HG02970 (cell line): Measurements from ENCODE around the gene IL7R.

Experiments used
- ATAC-seq: cut with Tn5 transposase; IDR thresholded peaks from one replicate; pipeline ENCODE4 v1.9.1; 2021; ENCODE audit warnings: mild to moderate bottlenecking, moderate library complexity, moderate number of reproducible peaks; ENCODE audit not compliant: unreplicated experiment, low FRiP score

The IL7R gene, protein sequence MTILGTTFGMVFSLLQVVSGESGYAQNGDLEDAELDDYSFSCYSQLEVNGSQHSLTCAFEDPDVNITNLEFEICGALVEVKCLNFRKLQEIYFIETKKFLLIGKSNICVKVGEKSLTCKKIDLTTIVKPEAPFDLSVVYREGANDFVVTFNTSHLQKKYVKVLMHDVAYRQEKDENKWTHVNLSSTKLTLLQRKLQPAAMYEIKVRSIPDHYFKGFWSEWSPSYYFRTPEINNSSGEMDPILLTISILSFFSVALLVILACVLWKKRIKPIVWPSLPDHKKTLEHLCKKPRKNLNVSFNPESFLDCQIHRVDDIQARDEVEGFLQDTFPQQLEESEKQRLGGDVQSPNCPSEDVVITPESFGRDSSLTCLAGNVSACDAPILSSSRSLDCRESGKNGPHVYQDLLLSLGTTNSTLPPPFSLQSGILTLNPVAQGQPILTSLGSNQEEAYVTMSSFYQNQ

GRCh38 chr5:35856765-35857351 is at the start of gene IL7R:
IL7R (plus strand) TSS chr5:35856891; CDS start chr5:35856978, 87 bp downstream.
- no peak for ATAC-seq

- no peak for ATAC-seq
Measured at GRCh38 chr5:35810601-35811000, 46.1 kb upstream of the IL7R start.

DNA sequence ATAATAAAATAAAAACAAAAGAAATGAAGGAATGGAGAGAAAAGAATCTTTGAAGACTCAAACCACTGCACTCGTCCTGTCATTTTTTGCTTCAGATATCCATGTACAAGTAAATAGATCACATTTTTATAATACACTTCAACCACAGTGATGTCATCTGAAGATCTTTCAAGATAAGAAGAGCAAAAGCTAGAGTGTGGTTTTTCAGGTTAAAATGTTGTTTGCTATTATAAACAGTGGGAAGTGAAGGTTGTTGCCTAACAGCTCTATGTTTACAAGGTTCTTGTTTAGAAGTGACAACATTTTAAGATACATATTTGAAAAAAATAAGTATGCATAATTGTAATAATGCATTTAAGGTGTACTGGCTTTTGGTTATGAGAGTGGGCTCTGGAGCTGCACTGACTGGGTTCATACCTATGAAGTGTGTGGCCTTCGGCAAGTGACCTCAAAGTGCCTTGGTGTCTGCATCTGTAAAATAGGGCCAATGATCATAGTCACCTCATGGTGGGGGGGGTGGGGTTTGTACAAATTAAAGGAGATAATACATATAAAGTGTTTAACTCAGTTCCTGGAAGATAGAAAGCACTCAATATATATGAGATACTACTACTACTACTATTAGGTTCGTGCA is 45.5 kb upstream of the IL7R start:
- ATAC-seq: no peak

GRCh38 chr5:35813521-35813920 is 43.2 kb upstream of the IL7R start:
- ATAC-seq: no peak

- peak; percentile 54 for ATAC-seq
Measured at GRCh38 chr5:35815089-35815936, 41.4 kb upstream of the IL7R start.

DNA sequence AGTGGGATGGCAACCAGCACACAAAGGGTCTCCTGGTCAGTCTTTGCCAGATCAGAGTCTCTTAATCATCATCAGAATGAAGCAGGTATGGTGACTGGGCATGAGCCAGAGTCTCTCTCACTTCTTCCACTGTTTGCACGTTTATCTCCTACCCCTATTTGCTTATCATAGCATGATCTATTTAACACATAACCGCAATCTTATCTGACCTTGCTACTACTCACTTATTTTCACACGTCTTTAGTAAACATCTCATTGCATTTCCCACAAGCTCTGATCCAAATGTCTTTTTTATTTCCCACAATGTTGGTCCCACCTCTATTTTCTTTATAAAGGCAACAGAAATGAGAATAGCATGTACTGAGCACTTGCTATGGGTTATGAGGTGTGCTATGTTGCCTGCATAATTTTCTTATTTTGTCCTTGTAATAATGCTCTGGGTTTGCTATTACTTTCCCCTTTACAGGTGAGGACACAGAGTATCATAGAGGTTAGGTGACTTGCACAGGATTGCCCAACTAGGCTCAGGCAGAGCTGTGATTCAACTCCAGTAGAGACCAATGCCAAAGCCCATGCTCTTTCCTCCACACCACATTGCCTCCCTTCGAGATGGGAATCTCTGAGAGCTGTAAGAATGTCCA is 39.7 kb upstream of the IL7R start:
- no peak for ATAC-seq

DNA sequence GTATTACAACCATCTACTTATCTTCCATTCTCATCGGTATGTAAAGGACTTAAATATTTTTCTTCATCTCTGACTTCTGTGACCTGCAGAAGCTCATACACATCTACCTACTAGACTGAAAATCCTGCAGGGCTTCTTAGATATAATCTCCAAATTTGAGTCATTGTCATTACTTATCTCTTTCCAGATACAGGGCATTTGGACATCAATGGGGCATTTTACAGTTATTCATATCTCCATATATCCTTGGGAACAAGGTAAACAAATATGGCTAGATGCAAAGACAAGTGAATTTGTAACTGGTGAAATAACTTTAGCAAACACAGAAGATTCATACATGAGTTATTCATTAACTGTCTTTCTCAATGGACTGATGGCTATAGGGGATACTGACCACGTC is 37.7 kb upstream of the IL7R start:
- ATAC-seq: no peak

- no peak for ATAC-seq
Measured at GRCh38 chr5:35819668-35820067, 37.0 kb upstream of the IL7R start.

DNA sequence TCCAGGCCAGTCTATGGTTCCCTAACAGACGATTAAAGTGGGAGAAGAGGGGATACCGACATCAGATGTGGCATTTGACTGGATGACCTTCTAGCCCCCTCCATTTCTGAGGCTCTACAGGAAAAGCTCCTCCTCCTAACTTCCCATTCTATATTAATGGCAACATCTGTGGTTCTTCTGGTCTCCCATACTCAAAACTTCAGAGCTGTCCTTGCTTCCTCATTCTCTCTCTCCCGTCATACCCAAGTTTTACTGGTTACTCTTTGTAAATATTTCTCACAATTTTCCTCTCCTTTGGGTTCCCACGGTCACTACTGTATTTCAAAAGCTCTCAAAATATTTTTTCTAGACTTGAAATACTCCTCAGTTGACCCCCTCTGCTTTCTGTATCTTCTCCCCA is 36.0 kb upstream of the IL7R start:
- ATAC-seq: no peak

- no peak for ATAC-seq
Measured at GRCh38 chr5:35821513-35821912, 35.2 kb upstream of the IL7R start.

DNA sequence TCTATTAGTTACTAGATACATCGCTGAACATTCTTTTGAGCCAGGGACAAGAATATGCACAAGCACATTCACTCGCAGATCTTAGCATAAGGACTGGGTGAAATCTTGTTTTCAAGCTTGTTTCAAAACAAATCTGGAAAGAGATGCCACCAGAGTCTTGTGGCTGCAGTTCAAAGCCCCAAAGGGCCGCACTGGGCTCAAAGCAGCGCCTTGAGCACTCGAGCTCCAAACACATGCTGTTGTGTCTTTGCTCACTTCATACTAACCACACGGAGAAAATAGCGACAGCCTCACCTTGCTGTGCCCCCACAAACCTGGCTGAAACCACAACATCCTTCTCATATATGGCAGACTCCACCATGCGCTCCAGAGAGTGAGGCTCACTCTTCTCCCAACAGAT is 34.2 kb upstream of the IL7R start:
- no peak for ATAC-seq

DNA sequence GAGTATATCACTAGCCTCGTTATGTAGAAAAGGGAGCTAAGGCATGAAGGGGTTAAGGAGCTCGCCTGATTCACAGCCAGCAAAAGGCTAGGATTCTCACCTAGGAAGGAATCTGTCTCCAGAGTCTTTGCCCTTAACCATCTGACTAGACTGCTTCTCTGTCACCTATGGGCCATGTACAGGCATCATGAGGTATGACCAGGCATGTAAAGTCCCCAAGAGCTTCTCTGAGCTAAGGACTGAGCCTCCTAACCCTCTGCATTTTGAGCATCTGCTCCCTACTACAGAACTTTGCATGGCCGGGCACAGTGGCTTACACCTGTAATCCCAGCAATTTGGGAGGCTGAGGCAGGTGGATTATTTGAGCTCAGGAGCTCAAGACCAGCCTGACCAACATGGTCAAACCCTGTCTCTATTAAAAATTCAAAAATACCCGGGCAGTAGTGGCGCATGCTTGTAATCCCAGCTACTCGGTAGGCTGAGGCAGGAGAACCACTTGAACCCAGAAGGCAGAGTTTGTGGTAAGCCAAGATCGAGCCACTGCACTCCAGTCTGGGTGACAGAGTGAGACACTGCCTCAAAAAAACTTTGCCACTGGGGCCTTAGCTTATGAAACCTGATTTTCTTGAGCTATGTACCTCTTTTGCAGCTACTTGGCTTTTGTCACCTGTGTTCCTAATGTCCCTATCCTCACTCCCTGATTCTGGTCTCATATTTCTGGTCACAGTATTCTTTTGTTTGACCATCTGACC is 33.2 kb upstream of the IL7R start:
- ATAC-seq: no peak

DNA sequence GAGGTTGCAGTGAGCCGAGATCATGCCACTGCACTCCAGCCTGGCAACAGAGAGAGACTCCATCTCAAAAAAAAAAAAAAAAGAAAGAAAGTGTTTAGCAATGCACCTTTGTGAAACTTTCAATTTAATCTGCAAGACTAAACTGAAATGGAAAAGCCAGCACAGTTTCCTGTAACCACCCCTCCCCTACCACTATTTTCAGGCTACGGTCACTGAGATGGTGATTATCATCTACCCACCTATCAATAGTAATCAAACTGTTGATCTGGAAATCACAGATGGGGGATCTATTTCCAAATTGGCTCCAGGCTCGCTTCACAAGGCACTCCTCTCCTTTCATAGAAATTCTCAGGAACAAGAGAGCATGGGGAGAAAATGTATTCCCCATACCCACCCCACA is 30.6 kb upstream of the IL7R start:
- no peak for ATAC-seq

DNA sequence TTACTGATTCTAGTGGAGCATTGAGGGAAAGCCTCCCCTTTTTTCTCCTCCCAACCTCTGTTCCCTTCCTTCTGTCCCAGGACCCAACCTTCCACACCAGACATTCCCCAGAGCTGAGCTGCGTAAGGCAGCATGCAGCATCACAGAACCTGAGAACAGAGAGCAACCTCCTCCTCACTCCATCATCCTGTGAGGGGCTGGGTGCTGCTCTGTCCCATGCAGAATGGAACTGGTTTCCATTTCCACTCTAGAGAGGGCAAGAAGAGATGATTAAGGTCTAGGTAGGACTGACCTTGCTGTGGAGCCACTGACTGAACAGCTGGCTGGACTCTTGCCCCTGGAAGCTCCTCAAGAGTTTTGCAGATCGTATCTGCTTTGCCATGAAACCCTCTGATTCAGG is 30.1 kb upstream of the IL7R start:
- no peak for ATAC-seq

DNA sequence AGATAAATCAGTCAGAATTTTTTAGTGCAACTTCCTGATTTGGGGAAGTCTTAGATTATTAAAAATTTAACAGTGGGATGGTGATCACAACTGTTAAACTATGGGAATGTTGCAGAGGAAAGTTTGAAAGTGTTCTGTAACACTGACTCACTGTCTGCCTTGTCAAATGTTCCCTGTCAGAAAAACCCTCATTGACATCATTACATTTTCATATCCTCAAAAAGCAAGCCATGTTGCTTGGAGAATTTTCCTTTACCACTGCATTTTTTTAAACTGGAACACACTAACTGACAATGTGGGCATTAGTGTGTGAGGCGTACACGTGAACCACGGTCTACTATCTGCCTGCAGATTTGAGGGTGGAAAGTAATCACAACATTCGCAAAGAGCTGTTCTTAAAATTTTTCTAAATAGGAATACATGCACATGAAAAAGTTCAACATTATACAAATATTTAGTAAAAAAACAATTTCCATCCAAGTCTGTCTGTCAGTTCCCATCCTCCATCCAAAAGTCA is 28.6 kb upstream of the IL7R start:
- no peak for ATAC-seq

DNA sequence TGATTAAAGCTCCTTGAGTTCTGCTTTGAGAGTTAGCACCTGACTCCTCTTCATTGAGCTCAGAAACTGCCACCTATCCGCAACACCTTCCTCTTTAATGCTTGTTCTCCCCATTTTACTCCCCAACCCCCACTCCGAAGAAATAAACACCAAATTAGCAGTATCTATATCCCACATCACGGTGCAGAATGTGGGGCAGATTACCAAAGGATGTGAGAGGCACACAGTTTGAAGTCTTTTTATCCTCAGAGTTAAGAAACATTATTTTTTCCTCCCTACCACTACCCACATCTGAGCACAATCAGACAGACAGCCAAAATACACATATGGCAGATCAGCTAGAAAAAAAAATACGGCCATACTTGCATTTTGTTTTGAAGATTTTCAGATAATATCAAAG is 26.1 kb upstream of the IL7R start:
- no peak for ATAC-seq

DNA sequence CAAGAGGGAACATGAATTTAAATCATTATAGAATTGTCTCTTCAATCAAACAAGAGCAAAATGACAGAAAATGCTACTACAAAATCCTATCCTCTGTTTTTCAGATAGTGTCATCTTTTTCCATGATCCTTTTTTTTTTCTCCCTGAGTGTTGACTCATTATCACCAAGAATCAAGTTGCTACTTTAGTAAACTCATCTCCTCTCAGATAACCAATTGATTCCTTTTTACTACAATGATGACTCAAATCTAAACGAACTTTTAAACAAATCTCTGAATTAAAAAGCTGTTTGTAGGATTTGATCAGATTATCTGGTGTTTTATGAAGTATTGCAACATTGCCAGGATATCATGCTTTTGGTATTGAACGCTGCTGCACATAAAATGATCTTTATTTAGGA is 23.9 kb upstream of the IL7R start:
- no peak for ATAC-seq

GRCh38 chr5:35833224-35833623 is 23.5 kb upstream of the IL7R start:
- ATAC-seq: no peak
